Glomerular visceral epithelial cell (primary cell): ENCODE data around the gene RUNX2.
A peak's percentile ranks its signal among the peaks of the same experiment; 100 is the strongest.

Experiments
- DNase-seq: peaks from one replicate; pipeline ENCODE4 v3.0.0-alpha.2; 2016; ENCODE audit errors: extremely low spot score

Gene RUNX2

DNA sequence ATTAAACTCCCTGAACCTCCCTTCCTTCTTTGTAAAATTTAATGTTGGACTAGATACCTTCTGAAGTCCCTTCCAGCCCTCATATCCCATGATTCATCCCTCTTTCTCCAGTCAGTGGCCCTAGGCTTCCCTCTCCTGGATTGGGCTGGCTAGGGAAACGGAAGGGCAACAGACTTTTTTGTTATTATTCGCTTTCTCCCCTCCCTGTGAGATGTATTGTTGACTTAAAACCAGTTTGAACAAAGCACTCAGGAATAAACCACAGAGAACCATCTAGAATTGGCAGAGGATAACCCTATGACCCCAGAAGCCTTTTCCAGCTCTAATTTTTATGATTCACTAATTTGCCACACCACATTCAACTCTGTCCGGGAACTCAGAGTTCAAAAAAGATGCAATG lies 289.3 kb downstream of the RUNX2 start:
- peak; percentile 83 for DNase-seq

DNA sequence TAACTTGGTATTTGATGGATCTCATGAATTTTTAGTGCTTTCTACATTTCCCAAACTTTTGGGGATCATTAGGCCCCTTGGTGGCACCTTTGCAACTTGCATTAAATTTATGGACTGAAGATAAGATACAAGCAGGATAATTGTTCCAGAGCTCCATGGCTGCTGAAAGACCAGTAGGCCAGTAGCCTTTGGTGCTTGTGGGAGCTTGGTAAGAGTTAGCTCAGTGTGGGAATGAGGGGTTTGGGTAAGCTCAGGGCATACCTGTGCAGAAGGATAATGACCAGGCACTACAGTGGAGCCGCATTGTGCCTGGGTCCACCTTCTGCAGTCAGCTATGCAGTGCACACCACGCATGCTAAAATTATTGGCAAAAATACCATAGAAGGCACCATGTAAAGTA lies 290.1 kb downstream of the RUNX2 start:
- no peak for DNase-seq

DNA sequence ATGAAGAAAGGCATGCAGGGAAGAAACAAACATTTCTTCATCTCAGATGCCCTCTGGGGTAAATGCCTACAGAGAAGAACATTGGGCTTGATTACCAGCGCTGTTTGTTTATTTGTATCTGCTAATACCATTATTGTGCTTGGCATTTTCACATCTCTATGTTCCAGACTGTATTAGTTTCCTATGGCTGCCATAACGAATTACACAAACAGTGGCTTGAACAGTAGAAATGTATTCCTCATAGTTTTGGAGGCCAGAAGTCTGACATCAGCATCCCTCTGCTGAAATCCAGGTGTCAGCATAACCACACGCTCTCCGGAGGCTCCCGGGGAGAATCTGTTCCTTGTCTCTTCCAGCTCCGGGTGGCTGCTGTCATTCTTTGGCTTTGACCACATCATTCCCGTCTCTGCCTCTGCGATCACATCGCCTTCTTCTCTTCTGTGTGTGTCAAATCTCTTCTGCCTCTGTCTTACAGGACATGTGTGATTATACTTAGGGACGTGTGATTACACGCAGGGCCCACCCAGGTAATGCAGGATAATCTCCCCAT lies 291.2 kb downstream of the RUNX2 start:
- peak; percentile 94 for DNase-seq

DNA sequence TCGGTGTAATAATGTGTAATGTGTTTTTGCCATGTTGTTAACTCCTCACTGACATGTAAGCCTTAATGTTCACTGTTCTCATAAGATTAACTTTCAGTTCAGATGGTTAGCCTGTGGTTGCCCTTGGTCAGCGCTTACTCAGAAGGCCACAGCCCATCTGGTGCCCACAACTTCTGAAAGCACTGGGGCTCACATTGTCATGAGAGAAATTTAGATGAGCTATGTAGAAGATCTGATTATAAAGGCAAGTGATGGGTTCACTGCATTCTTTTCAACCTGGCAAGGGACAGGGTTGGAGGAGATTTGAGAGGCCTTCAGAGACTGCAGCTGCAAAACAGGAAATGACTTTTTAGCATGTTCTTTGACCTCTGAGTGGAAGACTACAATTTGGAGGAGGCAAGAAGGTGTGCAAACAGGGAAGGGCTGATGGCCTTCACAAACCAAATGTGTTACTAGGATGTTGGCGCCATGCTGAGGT lies 291.9 kb downstream of the RUNX2 start:
- DNase-seq, result peak; percentile 94

DNA sequence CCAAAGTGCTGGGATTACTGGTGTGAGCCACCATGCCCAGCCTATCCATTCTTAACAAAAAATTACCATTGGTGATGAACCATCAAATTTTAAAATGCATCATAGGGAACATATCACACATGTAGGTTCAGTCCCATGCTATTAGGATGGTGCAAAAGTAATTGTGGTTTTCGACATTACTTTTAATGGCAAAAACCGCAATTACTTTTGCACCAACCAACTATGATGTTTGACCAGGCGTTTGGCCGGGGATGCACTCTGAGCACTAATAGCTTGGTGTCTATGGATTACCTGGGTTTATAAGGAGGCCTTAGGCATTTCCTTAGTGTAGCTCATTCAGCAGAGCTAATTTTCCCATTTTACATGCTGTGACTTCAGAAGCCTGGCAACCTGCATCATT lies 296.1 kb downstream of the RUNX2 start:
- DNase-seq, result no peak

DNA sequence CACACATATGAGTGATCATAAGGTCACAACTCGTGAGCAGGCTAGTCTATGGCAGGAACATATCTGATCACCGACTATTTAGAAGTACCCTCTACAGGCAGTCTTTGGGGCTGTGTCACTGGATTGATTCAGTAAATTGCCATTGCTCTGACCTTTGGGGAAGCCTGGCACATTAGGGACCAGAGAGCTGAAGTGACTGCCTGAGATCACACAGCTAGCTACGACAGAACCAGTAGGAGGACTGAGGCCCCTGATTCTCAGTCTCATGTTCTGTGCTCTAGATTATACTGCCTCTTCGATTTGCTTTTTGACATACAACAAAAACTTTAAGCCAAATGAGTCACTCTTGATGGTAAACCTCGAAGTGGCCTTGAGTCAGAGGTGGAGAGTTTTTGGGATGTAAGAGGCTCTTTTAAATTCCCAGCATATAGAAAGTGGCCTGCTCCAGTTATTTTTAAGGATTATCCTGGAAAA lies 297.1 kb downstream of the RUNX2 start:
- peak; percentile 64 for DNase-seq

DNA sequence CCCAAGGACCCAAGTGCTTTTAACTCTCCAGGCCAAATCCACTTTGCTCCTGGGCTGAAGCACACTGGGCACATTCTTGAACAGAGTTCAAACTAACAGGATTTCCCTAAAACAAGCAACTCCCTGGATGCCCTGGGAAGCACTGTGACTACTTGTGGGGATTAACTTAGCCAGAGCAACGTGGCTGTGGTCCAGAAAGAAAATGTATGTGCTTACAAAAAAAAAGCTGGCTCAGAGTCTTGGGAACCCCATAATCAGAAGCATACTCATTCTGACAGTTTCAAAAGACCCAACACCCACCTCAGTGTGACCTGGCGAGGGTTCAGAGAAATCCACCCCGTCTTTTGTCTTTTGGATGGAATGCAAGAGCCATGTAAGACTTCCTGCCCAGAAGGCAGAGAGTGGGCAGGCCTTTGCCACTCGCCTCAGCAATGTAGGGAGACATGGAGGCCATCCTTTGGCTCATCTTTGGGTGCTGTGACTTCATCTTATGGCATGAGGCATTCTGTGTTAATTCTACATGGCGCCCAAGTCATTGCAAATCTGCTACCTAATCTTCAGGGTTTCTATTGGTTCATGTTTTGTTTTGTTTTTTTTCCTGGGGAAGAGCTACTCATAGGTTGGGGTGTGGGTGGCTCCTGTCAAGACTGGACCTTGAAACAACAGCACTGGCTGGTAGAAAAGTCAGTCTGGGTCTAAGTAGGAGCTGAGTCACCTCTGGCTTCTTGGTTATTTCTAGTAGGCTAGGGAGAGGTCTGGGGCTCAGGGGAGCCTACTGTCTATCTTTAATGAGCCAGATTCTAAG lies 298.2 kb downstream of the RUNX2 start:
- DNase-seq, result peak; percentile 88

DNA sequence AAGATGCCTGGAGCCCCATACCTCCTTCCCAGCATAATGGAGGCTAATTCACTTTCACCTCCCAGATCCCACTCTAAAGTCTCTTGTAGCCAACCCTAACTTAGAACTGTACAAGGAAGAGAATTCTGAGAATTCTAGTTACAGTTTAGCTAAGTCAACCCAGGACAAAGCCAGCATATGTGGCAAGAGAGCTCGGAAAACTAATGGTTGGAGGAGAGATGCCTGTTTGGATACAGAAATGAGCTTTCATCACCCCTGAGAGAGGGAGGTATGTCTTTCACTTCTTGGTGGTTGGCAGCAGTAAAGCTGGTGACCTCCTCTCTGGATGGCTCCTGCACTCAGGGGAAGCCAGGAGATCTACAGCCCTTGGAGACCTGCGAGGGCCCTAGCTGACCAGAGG lies 302.2 kb downstream of the RUNX2 start:
- DNase-seq, result no peak

DNA sequence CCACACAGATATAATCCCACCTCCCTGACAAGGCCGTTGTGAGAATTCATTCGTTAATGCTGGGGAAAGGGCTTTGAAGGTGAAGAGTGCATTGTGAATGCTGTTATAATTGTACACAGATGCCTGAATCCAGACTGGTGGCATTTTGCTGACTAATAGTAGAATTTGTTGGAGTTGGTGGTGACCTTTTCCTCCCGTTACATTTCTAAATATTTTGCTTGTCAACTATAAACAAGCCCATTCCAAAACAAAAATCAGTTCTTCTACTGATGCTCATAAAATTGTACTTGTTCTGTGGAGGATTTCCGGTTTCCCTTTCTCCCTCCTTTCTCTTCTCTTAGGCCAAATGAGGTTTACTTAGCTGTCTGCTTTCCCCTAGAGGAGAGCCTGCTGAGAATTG lies 302.7 kb downstream of the RUNX2 start:
- no peak for DNase-seq

DNA sequence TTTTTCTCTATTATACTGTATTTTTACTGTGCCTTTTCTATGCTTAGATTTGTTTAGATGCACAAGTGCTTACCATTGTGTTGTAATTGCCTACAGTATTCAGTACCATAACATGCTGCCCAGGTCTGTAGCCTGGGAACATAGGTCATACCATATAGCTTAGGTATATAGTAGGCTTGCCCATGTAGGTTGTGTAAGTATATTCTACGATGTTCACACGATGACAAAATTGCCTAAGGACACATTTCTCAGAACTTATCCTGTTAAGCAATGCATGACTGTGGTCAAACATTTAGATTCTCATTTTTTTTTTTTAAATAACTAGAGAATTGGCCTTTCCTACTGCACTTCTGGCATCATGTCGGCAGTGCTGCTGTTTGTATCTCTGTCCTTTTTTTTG lies 303.3 kb downstream of the RUNX2 start:
- DNase-seq, result no peak

DNA sequence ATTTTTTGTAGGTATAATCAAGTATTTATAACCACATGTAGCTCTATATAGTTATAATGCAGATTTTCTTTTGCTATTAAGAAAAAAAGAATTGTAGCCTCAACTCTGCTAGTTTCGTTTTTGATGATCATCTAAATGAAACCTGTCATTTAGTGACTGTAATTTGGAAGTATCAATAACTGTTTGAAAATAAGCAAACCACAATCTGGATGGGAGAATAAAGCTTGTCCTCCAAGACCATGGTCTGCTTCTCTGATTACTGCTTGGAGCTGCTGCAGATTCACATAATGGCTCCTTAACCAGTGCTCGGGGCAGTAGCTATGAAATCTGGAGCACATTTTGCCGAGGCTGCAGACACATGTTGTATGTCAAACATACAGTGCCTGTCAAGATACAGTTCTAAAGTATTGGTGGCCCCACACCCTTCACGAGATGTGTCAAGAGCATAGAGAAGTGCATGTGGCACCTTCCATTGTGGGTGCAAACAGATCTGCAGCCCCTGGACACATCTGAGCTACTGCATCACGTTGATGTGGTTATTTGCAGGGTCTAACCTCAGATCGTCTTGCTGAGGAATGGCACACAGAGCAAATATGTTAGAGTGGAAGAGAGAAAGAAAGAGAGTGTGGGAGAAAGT lies 305.3 kb downstream of the RUNX2 start:
- DNase-seq, result no peak

DNA sequence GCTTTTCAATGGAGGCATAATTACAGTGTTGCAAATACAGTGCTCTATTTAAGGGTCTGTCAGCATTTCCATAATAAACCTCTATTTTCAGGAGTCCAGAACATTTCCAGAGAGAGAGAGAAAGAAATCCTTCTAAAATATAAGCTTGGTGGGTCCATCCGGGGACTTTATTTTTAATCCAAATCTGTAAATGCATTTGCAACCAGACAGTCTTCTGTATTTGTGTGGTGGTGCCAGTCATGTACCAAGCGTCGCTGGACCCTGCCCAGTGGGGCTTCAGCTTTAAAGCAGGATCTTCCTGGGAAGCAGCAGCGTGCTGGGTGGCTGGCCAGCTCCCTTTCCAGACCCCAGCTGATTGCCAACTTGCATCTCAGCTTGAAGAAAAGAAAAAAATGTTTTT lies 306.1 kb downstream of the RUNX2 start:
- DNase-seq, result no peak

DNA sequence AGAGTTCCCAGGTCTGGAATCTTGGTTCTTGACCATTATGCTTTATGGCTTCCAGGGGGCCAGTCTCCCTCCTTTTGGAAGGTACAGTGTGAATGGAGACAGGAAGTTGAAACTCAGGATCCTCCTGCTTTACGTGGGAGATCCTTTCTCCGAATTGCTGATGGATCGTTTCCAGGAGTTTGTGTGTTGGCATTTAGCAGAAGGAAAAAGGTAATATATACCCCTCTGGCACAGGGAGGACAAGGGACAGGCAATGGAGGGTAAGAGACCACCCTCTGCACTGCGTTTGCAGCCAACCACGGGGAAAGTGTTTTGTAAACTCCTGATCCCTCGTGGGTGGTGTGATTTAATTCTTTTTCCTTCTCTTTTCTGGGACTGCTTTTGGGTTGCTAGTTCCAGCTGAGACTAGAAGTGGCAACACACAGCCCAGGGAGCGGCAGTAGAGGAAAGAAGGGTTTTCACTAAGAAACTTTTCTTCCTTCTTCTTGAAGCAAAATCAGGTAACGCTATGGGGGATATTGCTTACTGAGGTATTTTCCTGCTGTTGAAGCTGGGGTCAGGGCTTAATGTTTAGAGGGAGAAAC lies 307.2 kb downstream of the RUNX2 start:
- no peak for DNase-seq

DNA sequence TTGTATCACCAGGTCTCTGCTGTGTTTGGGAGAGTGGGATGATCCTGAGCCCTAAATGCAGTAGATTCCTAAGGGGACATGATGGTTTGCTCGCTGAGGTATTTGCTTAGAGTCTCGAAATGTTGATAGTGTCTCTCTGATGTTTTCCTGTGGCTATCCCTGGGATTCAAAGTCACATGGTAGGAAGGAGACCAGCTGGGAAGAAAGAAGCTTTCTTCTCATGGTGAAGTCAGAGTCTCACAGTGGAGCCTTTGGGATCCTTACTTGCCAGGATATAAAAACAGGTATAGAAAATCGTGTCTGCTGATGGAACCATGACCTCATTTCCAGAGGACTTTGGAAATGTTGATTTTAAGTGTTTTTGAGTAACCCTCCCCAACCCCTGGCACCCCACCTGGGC lies 308.9 kb downstream of the RUNX2 start:
- DNase-seq, result no peak

DNA sequence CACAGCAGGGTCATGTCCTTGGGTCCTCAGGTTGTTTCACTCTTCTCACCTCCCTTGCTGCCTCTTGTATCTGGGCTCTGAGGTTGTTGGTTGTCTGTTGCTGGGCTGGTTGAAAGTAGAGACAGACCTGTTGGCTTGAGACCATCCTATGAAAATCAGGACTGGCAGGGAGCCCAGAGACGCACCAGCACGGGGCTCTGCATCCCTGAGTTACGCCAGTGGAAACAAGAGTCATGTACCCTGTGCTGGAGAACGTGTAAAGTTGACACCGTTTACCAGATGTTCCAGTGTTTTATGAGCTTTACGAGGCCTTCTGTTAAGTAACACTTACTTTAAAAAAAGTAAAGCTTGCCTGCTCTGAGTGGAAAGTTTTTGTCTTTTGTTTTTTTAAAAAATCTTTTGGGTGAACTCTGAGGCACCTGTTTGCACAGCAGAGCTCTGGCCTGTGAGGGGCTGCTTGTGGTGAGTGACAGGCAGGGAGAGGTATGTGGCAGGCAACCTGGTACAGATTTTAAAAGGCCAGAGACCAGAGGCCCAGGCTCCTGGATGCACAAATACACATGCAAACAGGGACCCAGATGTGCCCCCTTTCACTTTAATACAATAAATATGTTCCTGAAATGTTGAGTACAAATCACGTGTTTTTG lies 309.6 kb downstream of the RUNX2 start:
- no peak for DNase-seq

DNA sequence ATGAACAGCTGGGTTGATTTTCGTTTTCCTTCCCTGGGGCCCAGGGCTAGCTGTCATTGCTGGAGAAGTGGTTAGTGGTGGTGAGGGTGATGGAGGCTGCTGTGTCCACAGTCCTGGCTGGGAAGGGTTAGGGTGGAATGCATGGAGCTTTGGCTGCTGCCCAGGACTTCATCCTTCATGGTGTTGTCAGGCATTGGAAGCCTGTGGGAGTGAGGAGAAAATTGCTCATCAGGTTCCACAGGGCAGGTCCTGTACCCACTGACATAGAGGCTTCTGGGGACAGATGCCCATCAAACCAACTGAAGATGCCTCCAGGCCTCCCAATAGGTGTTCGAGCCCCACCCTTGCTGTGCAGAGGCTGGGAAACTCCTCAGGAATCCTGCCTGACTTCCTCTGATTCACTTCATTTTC lies 312.0 kb downstream of the RUNX2 start:
- no peak for DNase-seq

DNA sequence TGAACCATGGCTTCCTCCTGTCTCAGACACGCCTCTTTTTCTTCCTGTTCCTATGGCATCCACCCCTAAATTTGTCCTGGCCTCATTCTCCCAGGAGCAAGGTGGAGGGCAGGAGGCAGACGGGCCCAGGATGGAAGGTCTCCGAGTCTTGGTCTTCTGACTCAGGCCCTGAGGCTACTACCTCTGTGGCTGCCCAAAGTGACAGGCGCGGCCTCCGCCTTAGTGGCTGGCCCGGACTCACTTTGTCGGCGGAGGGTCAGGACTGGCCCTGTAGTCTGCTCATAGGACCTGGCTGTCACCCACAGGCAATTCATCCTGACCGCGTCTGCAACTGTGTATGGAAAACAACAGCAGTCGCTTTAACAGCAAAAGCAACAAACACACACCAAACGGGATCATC lies 312.7 kb downstream of the RUNX2 start:
- no peak for DNase-seq

DNA sequence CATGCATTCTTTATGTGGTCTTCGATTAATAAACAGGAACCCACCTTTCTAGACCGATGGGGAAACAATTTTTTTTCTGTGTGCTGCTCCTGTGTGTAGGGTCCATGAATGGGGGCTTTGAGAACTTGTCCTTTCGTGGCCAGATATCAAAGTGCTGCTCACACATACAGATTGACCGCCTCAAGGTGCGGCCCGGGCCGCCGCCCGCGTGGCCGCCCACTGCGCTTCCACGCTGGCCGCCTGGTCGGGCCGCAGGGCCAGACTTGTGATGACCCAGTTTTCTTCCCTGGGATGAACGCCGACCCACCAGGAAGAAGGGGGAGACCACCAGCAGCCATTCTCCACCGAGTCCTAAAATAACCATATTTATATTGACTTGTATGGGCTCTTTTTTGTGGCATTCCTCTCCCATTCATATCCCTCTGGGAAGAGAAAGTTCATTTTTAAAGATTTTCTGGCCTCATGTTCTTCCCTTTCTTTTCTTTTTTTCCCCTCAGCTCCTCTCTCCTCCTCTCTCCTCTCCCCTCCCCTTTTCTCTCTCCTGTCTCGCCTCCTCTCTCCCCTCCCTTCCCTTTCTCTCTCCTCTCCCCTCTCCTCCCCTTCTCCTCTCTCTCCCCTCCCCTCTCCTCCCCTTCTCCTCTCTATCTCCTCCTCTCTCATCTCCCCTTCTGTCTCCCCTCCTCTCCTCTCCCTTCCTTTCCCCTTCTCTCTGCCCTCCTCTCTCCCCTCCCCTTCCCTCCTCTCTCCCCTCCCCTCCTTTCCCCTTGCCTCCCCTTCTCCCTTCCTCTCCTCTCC lies 314.4 kb downstream of the RUNX2 start:
- no peak for DNase-seq

DNA sequence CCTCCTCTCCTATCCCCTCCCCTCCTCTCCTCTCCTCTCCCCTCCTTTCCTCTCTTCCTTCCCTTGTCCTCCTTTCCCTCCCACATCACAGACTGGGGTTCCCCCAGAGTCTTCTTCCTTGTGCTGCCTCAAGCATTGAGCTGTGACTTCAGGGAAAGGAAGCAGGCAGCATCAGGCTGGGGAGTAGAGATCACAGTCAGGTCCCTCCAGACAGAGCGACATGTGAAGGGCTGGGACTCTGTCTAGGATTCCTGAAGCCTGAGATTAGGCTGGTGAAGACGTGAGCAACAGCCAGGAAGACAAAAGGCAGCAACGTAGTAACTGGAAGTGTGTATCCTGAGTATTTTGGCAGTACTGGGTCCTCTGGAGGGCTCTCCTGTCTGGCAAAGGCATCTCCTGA lies 315.0 kb downstream of the RUNX2 start:
- no peak for DNase-seq

DNA sequence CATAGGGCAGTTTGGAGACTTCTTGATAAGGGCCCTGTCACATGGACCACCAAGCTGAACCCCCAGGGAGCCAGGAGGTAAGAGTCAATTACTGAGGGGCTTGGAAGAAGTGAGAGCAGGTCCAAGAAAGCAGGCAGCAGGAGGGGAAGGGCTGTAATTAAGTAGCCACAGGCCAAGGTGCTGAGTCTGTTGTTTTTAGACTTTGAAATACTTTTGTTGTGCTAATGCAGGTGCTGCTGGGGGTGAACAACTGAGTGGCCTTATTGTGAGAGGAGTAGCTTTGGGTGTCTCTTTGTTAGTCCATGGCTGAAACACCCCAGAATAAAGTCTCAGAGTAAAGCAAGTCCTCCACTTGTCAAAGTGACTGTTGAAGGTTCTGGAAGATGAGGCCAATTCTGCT lies 316.6 kb downstream of the RUNX2 start:
- DNase-seq, result no peak

DNA sequence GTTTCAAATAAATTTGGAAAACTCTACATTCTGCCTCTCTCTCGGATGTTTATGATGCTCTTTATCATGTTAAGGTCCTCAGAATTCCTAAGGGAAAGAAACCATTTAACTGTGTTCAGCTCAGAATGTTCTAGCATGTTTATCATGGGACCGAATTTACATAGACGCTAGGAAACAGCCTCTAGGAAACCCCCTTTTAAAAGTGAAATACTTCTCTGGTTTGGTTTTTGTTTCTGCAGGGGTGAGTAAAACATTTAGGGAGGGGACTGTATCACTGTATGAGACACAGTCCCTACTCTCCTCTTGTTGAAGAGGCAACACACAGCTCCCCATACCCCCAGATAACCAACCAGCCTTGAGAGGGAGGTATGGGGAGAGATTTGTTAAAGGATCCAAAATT lies 317.2 kb downstream of the RUNX2 start:
- no peak for DNase-seq
